Tibial nerve (tissue), 4 donors: ENCODE data around the gene KIF2C.

Source experiments
- CTCF ChIP-seq, 5 experiments: fragments of 200-600 bp in 3 of 5; fragments of 450-650 bp in 2 of 5; sonication (generic) in 3 of 5; IDR thresholded peaks; one replicate each; pipeline ENCODE4 v1.5.1; 2016 to 2019; ENCODE audit warnings: antibody characterized with exemption in 5 of 5, mild to moderate bottlenecking in 3 of 5, moderate library complexity in 2 of 5
- EP300 ChIP-seq, 2 donors: sonication (generic); formaldehyde crosslinking; IDR thresholded peaks; one replicate each; pipeline ENCODE4 v1.6.1; 2017; ENCODE audit warnings: antibody characterized with exemption in 2 of 2, mild to moderate bottlenecking in 1 of 2

- TF ChIP-seq EP300 (IDR thresholded peaks at IDR 0.05) (no peak), CTCF (IDR thresholded peaks at IDR 0.05) (no peak)
Observed at GRCh38 chr1:44798481-44799365, 59.1 kb downstream of the KIF2C start.
